CD4-positive, alpha-beta T cell (primary cell): ENCODE measurements around the gene SMC5. TPM values are rescaled to one million over a fixed set of nuclear protein-coding genes. Genes with fewer than 3 reads are reported as not detected.

Experiments
- ATAC-seq: fragments of 200-7000 bp; cut with Tn5 transposase; one replicate; pipeline ENCODE4 v1.10.0; 2022; ENCODE audit warnings: mild to moderate bottlenecking; ENCODE audit not compliant: poor library complexity
- CTCF ChIA-PET: fragments of 350-600 bp; sonication (Branson Sonifier 250); formaldehyde crosslinking; loops from one replicate; lab custom pipeline; 2021; ENCODE audit warnings: antibody characterized with exemption, inconsistent platforms; lab: Charles Lee
- POLR2A ChIA-PET: fragments of 350-600 bp; sonication (Branson Sonifier 250); formaldehyde crosslinking; loops from one replicate; lab custom pipeline; 2021; ENCODE audit warnings: antibody characterized with exemption, inconsistent platforms; lab: Charles Lee
- DNase-seq, 14 experiments: peaks; one replicate each; pipeline ENCODE4 v3.0.0-alpha.2; 2013 to 2020; ENCODE audit warnings: mixed read lengths in 2 of 14
- H3K27ac ChIP-seq, 2 donors: one replicate each; pipeline versions ENCODE4 v1.5.1 to v1.7.0; 2013; ENCODE audit warnings: low read length in 2 of 2, low read depth in 1 of 2, mild to moderate bottlenecking in 1 of 2
- H3K27me3 ChIP-seq, 2 experiments: 1 replicate in 1 of 2; 2 replicates in 1 of 2; pipeline versions ENCODE4 v1.6.1 to v1.7.0; 2013; ENCODE audit warnings: low read length in 2 of 2, control low read depth in 1 of 2, mild to moderate bottlenecking in 1 of 2, moderate library complexity in 1 of 2; ENCODE audit not compliant: insufficient read depth in 2 of 2, control insufficient read depth in 1 of 2
- H3K36me3 ChIP-seq: one replicate; pipeline ENCODE4 v1.6.1; 2013; ENCODE audit warnings: low read length, control low read depth; ENCODE audit not compliant: insufficient read depth
- H3K4me1 ChIP-seq: one replicate; pipeline ENCODE4 v1.6.1; 2013; ENCODE audit warnings: low read length, control low read depth; ENCODE audit not compliant: insufficient read depth
- H3K4me3 ChIP-seq: one replicate; pipeline ENCODE4 v1.5.1; 2013; ENCODE audit warnings: mild to moderate bottlenecking, low read length, moderate library complexity
- H3K9me3 ChIP-seq, 2 experiments: 1 replicate in 1 of 2; 2 replicates in 1 of 2; pipeline versions ENCODE4 v1.6.1 to v1.7.0; 2013; ENCODE audit warnings: low read length in 2 of 2, mild to moderate bottlenecking in 2 of 2, control low read depth in 1 of 2, moderate library complexity in 1 of 2; ENCODE audit not compliant: control insufficient read depth in 1 of 2, insufficient read depth in 1 of 2
- H3K27ac Mint-ChIP-seq: one replicate; pipeline ENCODE4 v1.8.0; 2020; ENCODE audit warnings: mixed read lengths
- H3K27me3 Mint-ChIP-seq: one replicate; pipeline ENCODE4 v1.8.0; 2021; ENCODE audit warnings: mixed read lengths
- H3K36me3 Mint-ChIP-seq: one replicate; pipeline ENCODE4 v1.8.0; 2021; ENCODE audit warnings: low read depth, mixed read lengths
- H3K4me1 Mint-ChIP-seq: one replicate; pipeline ENCODE4 v1.8.0; 2021; ENCODE audit warnings: low read depth, mixed read lengths
- H3K4me3 Mint-ChIP-seq: one replicate; pipeline ENCODE4 v1.8.0; 2020; ENCODE audit warnings: mild to moderate bottlenecking, mixed read lengths
- H3K9me3 Mint-ChIP-seq: one replicate; pipeline ENCODE4 v1.8.0; 2020; ENCODE audit warnings: mixed read lengths
- intact Hi-C, 2 experiments: fragments of 100-400 bp; cut with DNase I in 1 of 2; cut with micrococcal nuclease in 1 of 2; formaldehyde crosslinking; loops; one replicate each; pipeline versions ENCODE4 v1.15.1 to v1.9.0; 2023 to 2025; cut with DNase I, micrococcal nuclease
- total RNA-seq, 174 experiments: library from RNA in 2 of 174; stranded (reverse) in 2 of 174; gene quantifications; one replicate each; pipeline ENCODE4 v1.2.3 and lab custom pipeline; 2021 to 2026
- TF ChIP-seq, protein P1 (sequence below): fragments of 200-600 bp; IDR thresholded peaks from one replicate; pipeline ENCODE4 v1.8.0; 2022; ENCODE audit warnings: antibody characterized with exemption, mild to moderate bottlenecking

SMC5 gene
- total RNA-seq, 2 experiments from 2014 or later = 37.7 to 38.1 TPM

DNA sequence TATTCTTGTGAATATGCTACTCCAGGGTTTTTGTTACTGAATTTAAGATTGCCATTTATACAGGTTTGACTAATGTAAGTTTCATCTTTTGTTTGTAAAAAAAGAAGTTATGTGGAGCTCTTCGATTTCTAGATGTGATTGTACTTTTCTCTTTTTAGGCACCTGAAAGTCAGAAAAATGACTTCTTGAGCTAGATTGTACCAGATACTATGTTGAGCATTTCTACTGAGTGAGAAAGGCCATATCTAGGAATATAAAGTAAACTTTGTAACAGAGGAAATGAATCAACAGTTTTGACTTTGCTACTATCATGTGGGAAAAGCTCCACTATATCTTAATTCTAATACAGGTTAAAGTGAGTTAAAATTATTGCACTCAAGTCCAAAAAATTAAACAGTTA lies 25.1 kb downstream of the SMC5 start:
- Histone ChIP-seq H3K27ac (no peak overlapping the region), H3K27me3 (no peaks in the 10 kb centered on the region), H3K36me3 (peaks cover 57% of the 10 kb centered on the region), H3K9me3 (no peaks in the 10 kb centered on the region), H3K4me3 (no peak overlapping the region), H3K4me1 (no peaks in the 10 kb centered on the region)
- no peak overlapping the region for H3K4me3 Mint-ChIP-seq
- ATAC-seq (no peak), DNase-seq (no peak)
- ChIA-PET POLR2A (interaction anchor here (0.9 kb wide), 1 partner anchor 21 kb away, joined by 3 read pairs; no protein-coding TSS in a partner anchor), CTCF (interaction anchor here (1.1 kb wide), 1 partner anchor 9 kb away, joined by 3 read pairs; no protein-coding TSS in a partner anchor)
- intact Hi-C loops = no loop called here
- TF ChIP-seq, protein P1, sequence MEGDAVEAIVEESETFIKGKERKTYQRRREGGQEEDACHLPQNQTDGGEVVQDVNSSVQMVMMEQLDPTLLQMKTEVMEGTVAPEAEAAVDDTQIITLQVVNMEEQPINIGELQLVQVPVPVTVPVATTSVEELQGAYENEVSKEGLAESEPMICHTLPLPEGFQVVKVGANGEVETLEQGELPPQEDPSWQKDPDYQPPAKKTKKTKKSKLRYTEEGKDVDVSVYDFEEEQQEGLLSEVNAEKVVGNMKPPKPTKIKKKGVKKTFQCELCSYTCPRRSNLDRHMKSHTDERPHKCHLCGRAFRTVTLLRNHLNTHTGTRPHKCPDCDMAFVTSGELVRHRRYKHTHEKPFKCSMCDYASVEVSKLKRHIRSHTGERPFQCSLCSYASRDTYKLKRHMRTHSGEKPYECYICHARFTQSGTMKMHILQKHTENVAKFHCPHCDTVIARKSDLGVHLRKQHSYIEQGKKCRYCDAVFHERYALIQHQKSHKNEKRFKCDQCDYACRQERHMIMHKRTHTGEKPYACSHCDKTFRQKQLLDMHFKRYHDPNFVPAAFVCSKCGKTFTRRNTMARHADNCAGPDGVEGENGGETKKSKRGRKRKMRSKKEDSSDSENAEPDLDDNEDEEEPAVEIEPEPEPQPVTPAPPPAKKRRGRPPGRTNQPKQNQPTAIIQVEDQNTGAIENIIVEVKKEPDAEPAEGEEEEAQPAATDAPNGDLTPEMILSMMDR = no peak
- H3K36me3 Mint-ChIP-seq = peaks cover 97% of the 10 kb centered on the region
- H3K27me3 Mint-ChIP-seq = no peaks in the 10 kb centered on the region
- H3K27ac Mint-ChIP-seq = no peak overlapping the region
- H3K9me3 Mint-ChIP-seq = no peaks in the 10 kb centered on the region
- peaks cover 5% of the 10 kb centered on the region for H3K4me1 Mint-ChIP-seq

DNA sequence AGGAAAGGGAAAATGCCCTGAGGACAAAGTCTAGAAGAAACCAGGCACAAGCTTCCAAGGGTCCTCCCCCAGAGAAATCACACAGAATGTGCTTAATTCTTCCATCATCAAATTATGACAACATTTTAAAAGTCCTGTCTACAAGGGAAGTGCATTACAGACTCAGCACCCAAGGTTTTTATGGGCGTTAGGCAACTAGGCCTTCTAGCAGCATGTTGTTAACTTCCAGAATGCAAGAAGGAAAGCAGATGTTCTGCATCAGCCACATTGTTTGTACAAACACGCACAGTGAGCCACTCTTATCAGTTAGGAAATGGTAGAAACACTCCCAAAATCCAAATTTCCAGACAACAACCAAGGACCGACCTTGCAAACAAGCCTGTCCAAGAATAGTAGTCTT lies 26.5 kb downstream of the SMC5 start:
- H3K27ac Mint-ChIP-seq = no peak overlapping the region

DNA sequence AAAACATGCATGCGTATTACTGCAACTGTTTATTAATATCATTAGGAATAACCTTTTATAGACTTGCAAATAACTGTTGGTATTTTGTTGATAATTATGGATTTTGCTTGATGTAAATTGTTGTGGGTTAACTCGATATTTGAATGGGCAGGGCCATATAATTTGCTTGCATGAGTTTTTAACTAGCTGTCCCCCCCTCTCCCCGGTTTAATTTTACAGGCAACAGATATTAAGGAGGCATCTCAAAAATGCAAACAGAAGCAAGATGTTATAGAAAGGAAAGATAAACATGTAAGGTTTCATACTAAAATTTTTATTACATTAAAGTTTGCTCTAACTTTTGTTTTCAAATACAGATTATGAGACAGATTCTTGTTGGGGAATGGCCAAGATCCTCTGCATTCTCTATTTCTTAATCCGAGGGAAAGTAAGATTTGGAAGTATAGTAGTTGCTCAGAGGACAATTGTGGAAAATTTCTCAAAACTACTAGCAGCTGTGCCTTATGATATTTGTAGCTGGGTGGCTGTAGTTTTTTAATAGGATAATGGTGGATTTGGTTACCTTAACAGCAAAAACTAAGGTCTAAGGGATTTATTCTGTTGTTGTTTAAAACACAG lies 27.3 kb downstream of the SMC5 start:
- Histone ChIP-seq H3K36me3 (peaks cover 57% of the 10 kb centered on the region), H3K4me1 (no peaks in the 10 kb centered on the region), H3K9me3 (no peaks in the 10 kb centered on the region), H3K27ac (no peak overlapping the region), H3K27me3 (no peaks in the 10 kb centered on the region), H3K4me3 (no peak overlapping the region)
- Mint-ChIP-seq H3K9me3 (no peaks in the 10 kb centered on the region), H3K27me3 (no peaks in the 10 kb centered on the region), H3K27ac (no peak overlapping the region), H3K4me3 (no peak overlapping the region), H3K36me3 (peaks cover 98% of the 10 kb centered on the region), H3K4me1 (no peaks in the 10 kb centered on the region)
- DNase-seq (no peak), ATAC-seq (no peak)
- POLR2A ChIA-PET = interaction anchor here (0.7 to 1.3 kb wide), 2 partner anchors 23 to 28 kb away, joined by 3 read pairs; no protein-coding TSS in a partner anchor
- intact Hi-C loops = no loop called here
- TF ChIP-seq, protein P1 = no peak
- CTCF ChIA-PET = no interaction called here

More for the DNA sequence above, 26.5 kb downstream of the SMC5 start:
- H3K36me3 Mint-ChIP-seq = peaks cover 97% of the 10 kb centered on the region
- intact Hi-C loops = no loop called here
- Histone ChIP-seq H3K27me3 (no peaks in the 10 kb centered on the region), H3K4me3 (no peak overlapping the region), H3K4me1 (no peaks in the 10 kb centered on the region), H3K36me3 (peaks cover 54% of the 10 kb centered on the region), H3K27ac (no peak overlapping the region), H3K9me3 (no peaks in the 10 kb centered on the region)
- peaks cover 5% of the 10 kb centered on the region for H3K4me1 Mint-ChIP-seq
- no peak for DNase-seq
- TF ChIP-seq, protein P1 = no peak
- H3K27me3 Mint-ChIP-seq = no peaks in the 10 kb centered on the region
- ChIA-PET CTCF (no interaction called here), POLR2A (no interaction called here)
- H3K4me3 Mint-ChIP-seq = no peak overlapping the region
- ATAC-seq = no peak
- no peaks in the 10 kb centered on the region for H3K9me3 Mint-ChIP-seq
